ENCODE measurements around the gene UQCC5.
"Not testable (repeated sequence)": the region's sequence is repeated elsewhere in the genome, so short reads cannot be mapped to it uniquely, and the experiment has no call there.

Gene UQCC5

DNA sequence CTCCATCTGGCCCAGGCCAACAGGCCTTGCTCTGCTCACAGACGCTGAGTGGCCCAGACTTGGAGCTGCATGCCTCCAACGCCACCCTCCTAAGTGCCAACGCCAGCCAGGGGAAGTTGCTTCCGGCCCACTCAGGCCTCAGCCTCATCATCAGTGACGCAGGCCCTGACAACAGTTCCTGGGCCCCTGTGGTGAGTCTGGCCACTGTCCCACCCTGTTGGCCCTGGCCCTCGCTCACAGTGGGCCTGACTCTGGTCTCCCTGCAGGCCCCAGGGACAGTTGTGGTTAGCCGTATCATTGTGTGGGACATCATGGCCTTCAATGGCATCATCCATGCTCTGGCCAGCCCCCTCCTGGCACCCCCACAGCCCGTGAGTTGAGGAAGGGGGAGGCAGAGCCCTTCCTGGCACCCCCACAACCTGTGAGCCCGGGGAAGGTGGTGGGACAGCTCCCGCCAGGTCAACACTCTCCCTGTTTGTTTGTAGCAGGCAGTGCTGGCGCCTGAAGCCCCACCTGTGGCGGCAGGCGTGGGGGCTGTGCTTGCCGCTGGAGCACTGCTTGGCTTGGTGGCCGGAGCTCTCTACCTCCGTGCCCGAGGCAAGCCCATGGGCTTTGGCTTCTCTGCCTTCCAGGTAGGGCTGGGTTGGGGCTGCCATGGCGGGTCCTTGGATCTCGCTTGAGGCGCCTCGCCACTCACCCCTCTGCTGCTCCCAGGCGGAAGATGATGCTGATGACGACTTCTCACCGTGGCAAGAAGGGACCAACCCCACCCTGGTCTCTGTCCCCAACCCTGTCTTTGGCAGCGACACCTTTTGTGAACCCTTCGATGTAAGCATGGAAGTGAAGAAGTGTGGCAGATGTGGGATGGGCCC is 12.8 kb upstream of the UQCC5 start:
- DNase-seq: no peak

DNA sequence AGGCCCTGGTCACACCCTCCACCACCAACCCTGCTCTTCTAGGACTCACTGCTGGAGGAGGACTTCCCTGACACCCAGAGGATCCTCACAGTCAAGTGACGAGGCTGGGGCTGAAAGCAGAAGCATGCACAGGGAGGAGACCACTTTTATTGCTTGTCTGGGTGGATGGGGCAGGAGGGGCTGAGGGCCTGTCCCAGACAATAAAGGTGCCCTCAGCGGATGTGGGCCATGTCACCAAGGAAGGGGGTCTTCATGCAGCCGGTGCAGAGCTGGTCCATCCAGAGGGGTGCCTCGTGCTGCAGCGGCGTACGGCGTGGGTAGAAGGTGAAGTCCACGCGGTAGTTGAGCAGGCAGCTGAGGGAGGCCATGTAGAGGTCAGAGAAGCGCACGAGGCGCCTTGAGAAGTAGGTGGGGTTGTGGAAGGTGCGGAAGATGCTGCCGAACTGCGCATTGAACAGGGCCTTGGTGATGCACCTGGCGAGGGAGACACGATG is 12.1 kb upstream of the UQCC5 start:
- DNase-seq: no peak

DNA sequence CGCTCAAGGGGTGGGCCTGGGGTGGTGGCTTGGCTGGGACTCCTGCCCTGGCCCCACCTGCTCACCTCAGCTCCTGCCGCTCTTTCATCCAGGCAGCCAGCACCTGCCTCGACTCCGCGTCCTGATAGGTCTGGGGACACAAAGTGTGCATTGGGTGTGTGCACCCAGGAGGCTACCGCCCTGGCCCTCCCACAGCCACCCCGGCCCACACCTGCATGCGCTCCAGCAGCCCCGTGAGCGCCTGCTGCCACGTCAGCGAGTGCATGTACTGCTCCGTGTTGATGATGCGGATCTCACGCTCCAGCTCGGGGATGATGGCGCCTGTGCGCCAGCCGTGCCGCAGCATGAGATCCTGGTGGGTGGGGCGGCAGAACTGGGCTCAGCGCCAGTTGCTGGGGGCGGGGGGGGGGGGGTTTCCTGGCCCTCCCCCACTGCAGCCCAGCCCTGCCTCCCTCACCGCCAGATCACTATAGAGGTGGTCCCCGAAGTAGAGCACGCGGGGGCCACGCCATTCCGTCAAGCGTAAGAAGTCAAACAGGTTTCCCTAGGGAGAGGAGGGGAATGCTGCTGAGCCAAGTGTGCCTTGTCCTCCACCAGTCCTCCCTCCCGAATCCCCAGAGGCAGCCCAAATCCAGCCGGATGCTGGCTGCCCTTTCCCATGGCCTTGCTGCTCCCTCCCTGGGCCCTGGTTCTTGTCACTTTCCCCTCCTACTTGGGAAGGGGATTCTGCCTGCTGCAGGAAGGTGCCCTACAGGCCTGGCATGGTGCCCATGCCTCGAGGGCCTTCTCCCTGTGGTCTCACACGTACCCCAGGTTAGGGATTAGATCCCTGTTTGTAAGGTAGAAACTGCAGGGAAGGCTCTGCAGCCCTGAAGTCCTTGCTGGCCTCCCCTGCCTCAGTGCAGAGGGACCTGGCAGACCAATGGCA is 11.4 kb upstream of the UQCC5 start:
- no peak for DNase-seq

DNA sequence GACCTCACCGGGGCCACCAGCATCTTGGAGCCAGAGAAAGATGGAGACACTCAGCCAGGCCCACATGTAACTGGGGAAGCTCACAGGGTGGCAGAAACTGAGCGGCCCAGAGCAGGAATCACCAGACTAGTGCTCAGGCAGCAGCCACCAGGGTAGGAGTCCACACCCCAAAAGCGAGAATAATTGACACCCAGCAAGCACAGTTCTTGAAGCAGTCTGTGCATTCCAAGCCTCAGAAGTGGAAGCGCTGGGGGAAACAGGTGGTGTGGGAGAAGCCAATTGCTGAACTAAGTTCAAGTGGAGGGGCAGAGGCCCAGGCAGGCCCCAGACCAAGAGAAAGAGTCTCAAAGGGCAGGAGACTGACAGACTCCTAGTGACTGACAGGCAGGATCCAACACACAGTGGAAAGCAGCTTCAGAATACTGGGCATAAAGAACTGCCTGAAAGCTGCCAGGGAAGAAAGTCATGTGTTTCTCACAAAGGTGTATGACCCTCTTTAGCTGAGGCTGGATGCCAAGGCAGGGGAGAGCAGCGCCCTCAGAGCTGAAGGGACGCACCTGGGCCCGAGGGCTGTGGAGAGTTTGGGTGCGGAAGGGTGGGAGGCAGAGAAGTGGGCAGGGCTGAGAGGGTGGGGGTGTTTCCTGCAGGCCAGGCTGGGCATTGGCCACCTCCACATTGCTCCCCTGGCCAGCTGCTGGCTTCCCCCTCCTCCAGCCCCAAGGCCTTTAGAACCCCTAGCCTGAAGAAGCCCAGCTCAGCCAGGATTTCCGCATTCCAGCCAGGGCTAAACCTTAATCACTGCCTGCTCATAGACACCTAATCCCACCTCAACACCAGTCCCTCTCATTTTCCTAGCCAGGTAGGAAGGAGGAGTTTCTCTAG is 10.5 kb upstream of the UQCC5 start:
- no peak for DNase-seq

DNA sequence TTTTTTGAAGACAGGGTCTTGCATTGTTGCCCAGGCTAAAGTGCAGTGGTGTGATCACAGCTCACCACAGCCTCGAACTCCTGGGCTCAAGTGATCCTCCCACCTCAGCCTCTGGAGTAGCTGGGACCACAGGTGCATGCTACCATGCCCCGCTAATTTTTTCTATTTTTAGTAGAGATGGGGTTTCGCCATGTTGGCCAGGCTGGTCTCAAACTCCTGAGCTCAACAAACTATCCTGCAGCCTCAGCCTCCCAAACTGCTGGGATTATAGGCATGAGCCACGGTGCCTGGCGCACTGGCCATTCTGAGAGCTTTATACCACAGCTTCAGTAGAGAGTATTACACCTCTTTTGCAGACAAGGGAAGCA is 9.8 kb upstream of the UQCC5 start:
- not testable (repeated sequence) for DNase-seq

DNA sequence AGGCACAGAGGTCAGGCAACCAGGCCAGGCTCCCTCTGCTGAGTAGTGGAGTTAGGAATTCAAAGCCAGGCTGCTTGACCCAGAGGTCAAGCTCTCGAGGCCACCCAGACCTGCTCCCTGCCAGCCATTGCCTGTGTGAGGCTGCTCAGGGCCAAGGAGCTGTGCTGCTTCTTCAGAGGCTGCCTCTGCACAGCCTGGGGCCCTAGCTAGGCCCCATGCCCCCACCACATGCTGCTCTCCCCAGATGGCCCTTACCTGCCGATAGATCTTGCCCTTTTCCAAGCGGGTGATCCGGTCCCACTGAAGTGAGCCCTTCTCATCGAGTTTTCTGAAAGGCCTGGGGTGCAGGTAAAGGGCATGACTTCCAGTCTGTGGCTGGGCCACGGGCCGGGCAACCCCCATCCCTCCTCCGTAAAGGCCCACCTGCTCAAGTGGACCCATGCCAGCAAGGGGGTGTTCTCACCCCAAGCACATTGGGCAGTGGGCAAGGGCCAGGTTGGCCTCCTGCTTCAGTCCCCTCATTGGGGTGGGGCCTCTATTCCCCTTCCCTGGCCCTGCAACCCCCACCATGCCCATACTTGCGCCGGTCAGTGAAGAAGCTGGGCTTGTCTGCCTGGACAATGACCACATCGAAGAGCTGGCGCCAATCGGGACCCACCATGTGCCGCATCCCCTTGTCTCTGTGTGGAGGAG is 9.2 kb upstream of the UQCC5 start:
- no peak for DNase-seq

DNA sequence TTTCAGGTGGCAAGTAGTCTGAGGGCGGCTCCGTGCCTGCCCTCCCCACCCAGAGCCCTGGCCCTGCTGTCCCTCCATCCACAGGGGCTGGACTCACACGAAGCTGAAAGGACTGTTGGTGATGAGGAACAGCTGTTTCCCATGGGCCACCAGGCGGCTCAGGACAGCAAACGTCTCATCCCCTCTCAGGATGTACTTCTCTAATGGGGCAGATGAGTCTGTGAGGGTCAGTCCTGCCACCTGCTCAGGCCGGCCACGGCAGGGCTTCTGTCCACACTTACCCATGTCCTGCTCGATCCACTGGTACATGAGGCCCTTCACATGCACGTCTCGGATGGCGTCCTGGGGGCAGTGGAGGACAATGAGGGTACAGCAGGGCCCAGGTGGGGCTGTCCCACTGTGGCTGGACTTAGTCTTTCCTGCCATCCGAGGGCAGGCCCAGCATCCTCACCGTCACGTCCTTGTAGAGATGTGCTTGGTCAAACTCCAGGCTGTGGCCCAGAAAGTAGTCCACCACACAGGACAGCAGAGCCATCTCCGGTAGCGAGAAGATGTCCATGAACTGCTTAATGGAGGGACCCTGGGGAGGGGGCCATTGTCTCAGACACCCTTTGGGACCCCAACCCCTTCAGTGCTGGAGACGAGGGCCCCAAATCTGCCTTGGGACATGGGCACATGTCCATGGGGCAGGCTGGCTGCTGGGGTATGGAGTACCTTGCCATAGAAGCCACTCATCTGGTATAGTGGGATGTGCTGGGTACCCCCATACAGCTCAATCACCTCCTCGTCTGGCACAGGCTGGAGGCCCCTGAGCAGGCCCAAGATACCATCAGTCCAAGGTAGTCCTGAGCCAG is 8.4 kb upstream of the UQCC5 start:
- no peak for DNase-seq

DNA sequence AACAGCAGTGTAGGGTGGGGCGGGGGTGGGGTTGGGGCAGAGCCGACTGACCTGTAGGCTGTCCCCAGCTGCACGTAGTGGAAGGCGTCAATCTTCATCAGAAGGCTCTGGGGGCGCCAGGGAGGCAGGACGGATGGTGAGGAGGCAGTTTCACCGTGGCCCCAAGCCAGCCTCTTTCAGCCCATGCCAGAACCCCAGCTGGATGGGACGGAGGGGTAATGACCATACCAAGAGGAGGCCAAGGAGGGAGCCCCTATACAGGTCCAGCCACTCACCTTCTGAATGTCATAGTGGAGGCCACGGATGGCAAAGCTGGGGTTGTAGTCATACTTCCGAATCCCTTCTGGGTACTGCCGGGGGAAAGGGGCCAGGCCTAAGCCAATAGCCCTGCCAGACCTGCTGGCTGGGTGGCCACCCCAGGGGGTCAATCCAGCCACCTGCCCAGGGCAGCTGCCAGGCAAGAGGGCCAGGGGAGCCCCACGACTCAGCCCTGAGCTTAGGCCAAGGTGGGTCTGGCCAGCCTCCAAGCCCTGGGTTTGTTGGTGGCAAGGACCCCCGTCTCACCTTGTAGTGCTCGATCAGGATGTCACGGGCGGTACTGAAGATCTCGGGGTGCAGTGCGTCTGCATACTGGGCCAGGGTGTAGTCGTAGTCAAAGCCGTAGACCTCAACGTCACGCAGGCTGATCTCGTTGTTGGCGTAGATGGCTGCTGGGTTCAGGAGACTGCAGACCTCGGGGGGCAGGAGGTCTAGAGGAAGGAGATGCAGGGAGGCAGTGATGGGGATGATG is 7.6 kb upstream of the UQCC5 start:
- no peak for DNase-seq

DNA sequence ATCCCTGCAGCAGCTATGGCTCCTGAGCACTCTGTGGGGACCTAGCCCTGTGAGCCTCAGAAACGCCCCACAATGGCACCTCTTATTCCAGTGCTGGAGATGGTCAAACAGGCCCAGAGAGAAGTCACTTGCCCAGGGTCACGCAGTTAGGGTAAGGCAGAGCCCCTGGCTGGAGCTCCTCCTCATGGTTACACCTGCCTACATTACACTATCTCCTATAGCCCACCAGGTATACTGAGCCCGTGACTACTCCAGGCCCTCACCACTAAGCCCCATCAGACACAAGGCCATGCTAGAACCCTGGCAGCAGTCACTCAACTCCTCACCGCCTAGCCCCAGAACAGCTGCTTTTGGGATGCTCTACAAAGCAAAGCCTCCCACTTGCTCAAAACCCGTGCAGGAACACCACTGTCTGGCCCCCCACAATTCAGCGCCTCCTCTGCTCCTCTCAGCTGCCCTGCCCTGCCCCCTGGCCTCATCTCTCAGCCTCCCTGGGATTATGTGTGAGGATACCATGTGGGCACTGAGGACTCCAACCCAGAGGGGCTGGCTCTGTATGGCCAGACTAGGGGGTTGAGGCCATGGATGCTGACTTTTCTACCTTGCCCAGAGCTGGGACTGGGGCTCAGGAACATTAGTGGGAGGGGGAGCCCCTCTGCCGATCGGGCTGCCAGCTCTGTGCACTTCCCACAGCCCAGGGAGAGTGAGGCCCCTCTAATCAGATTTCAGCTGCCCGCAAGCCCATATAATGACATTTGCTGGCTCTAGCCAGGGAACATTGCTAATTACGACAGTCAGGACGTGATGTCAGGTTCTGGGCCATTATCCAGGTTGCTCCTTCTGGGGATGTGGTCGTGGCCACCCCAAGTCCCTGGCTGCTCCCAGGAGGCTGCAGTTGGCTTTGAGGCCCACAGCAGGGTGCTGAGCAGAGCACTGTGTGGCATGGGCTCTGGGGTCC is 6.8 kb upstream of the UQCC5 start:
- DNase-seq: no peak

DNA sequence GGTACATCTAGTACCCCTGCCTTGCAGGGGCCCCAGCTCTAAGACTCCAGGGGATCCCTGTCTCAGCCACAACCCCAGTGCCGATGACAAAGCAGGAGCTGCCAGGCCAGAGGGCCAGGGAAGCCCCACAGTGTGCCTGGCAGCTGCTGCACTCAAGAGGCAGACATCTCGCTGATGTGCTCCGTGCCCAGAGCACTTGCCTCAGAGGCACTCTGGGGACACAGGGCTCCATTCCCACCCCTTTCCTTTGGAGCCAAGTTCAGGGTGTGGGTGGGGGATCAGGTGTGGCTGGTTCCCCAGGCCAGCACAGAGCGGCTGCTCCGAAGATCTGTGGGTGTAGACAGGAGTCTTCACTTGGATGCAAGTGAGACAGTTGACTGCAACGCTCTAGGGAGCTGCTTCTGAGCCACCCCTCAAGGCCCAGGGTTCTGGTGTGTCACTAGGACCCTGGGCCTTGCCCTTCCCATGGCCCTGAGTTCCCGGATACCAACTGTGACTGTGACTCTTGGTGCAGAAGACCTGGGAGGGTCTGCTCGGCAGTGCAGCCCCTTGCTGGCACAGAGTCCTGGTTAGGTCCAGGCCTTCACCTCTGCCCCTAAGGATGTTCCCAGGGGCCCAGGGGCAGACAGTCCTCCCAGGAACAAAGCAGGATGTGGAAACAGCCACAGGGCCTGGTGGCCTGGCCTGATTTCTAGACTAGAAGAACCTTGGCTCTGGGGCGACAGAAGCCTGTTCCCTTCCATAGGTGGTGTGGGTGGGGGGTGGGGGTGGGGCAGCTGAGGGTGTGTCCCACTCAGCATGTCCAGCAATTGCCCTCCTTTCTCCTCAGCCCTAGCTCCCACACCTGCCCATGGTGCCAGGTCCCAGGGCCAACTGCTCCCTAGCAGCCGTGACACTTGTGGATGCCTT is 5.2 kb upstream of the UQCC5 start:
- DNase-seq: no peak

DNA sequence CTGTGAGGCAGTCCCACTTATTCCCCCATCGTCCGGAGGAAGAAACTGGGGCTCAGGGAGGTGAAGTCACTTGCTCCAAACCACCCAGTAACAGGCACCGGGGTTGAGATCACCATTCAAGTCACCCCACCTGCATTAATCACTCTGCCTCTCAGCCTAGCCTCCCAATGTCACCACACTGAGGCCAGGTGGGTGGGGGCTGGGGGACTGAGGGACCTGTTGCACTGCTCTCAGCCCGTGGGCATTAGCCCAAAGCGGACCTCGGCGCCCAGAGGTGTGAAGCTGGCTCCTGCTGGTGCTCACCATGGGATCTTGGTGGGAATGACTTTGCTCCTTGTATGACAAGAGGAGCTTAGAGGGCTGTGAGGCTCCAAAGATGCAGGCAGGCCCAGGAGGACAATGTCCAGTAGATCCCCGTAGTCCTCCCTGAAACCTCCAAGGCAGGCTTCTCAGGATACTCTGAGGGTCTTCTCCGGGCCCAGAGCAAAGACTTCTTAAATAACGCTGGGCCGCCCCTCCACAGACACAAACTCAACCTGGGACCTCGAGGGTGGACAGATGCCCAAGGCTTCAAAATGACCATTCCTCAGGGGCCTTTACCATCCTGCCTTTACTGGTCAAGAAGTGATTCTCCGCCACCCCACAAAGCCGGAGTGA is 4.4 kb upstream of the UQCC5 start:
- peak in 1 of 2 donors; percentile 3 for DNase-seq

DNA sequence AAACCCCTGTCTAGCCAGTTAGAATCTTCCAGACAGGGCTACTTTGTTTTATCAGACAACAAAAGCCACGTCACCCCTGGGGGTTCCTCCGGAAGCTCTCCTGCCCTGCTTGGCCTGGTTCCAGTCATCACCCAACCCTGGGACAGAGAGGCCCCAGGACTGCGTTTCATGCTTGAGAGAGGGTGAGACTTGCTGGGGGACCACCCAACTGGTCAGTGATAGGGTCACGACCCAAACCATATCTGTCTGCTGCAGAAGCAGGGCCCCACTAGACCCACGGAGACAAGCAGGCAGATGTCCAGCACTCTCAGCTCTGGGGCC is 3.9 kb upstream of the UQCC5 start:
- peak in 1 of 2 donors; percentile 30 for DNase-seq

DNA sequence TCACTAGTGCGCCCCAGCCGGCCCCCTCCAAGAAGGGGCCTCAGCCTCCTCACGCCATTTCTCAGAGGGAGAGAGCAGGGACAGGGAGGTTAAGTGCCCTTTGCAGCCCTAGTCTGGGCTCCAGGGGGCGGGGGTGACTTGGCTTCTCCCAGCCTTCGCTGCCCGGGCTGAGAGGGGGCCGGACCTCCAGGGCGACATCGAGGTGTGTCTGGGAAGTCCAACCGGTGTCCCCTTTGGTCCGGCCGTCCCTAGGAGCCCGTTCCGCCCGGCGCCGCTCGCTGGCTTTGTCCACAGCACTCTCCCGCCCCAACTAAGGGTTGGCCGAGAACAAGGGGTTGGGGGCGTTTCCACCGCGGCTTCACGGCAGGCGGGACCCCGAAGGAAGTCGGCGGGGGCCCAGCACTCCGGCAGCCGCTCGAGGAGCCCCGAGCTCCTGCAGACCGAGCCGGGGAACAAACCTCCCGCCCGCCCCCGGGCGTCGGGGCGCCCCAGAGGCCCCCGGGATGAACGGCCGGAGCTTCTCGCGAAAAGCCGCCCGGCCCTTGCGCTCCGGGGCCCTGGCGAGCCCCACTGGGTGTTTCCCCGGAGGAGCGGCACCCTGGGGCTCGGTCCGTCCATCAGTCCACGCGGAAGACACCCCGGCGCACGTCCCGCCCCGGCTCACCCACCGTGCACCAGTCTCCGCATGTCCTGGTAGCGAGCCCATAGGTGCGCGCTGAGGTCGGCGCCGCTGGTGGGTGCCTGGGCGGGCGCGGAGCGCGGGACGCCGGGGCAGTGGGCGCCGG is 3.4 kb upstream of the UQCC5 start:
- DNase-seq: peak; percentile 33 to 45

DNA sequence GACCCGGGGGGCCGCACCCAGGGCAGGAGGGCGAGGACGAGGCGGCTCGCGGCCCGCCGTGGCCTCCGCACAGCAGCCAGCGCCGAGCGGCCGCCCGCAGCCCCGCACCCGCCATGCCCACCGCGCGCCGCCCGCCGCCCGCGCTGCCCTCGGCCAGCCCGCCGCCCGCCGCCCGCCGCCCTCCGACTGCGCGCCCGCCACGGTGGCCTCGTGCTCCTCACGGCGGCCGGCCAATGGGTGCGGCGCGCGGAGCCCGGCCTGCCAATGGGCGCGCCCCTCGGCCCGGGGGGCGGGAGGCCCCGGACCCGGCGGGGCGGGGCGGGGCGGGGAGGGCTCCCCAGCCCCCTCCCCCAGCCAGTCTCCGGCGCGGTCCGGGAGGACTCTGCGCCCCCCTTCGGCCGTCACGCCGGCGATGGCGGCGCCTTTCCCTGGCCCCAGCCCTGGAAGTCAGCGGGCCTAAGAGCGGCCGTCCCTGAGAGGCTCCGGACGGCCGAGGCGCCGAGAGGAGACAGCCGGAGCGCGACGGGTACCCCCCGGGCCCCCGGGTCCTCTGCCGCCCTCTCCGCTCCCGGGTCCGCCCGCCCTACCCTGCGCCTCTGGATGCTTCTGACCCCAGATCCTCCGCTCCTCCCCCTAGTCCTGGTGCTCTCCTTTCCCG is 2.7 kb upstream of the UQCC5 start, which contains the start of gene NT5DC2:
TSS of gene NT5DC2 (minus strand) at position 235 of the 658 bp plus-strand sequence. CDS start at position 115, 120 bp downstream.
- peak; percentile 65 to 78 for DNase-seq

DNA sequence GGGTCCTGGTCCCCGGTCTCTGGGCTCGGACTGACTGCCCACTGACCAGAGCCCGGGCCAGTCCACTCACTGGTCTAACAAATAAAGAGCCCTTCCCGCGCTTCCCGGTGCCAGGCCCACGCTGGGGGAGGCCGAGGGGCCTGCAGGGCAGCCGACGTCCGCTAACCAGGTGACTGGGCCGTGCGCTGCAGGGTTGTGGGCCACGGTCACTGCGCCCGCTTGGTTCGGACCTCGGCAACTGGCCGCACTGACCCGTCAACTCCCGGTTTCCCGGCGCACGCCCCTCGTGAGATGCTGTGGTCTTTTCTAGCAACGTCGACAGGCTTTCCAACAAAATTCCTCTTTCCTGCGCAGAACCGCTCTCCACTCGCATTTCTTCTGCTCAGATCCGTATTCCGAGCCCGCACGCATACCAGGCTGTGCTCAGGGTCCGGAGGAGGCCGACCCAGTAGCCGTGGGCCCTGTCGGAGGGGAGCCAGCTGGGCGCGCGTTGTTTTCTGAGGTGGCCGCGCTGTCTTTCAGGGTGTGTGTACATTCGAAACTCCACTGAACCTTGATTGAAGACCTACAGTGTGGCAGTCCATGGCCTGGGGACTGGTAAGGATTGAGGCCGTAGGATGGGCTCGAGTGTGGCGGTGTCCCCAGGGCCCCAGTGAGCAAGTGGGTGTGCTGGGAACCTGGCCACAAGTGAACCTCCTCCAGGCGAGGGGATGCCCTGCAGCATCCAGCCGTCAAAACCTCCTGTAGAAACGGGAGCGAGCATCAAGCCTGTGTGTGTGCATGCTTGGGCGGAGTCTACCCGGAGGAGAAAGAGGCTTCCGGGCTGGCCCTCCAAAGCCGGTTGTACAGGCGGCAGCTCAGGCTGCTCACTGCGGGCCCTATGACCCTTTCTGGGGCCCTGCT is 1.9 kb upstream of the UQCC5 start:
- DNase-seq: no peak
